ENCODE measurements around the gene OSBP2. TPM values are rescaled to one million over a fixed set of nuclear protein-coding genes. Genes with fewer than 3 reads are reported as not detected.
A peak's percentile ranks its signal among the peaks of the same experiment; 100 is the strongest.

The OSBP2 gene
- total RNA-seq, 2 experiments from 2014 or later, result 1.2 to 1.6 TPM

DNA sequence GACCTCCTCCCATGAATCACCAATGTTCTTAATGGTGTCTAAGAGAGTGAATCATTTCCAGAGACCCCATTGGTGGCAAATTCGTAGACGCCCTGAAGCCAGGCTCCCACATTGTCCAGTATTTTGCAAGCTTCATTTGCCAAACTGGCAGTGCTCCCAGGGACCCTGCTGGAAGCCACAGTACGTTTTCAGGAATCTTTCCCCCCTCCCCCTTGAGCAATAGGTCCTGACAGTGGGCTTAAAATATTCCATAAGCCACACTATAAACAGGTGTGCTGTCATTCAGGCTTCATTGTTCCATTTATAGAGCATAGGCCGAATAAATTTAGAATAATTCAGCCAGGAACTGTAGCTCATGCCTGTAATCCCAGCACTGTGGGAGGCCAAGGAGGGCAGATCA, 148.6 kb downstream of the OSBP2 start:
- Histone ChIP-seq H3K27ac (ENCODE audit: low read depth in 1 of 2, low read length in 2 of 2) (no peak overlapping the region), H3K9me3 (ENCODE audit: control insufficient read depth in 1 of 2, insufficient read depth in 1 of 2, low read length in 2 of 2) (peaks cover 3 to 5% of the 10 kb centered on the region in 2 experiments), H3K4me1 (ENCODE audit: insufficient read depth, low read length) (no peaks in the 10 kb centered on the region), H3K4me3 (ENCODE audit: low read length) (no peak overlapping the region), H3K27me3 (ENCODE audit: control insufficient read depth in 1 of 2, insufficient read depth in 2 of 2, low read length in 2 of 2) (peaks cover 0 to 2% of the 10 kb centered on the region in 2 experiments), H3K36me3 (ENCODE audit: insufficient read depth, low read length) (no peaks in the 10 kb centered on the region)
- Mint-ChIP-seq H3K4me1 (ENCODE audit: low read depth) (no peaks in the 10 kb centered on the region), H3K9me3 (peaks cover 2% of the 10 kb centered on the region), H3K27me3 (no peaks in the 10 kb centered on the region), H3K4me3 (no peak overlapping the region), H3K36me3 (ENCODE audit: low read depth) (no peaks in the 10 kb centered on the region), H3K27ac (no peak overlapping the region)
- POLR2A ChIA-PET, result no interaction called here
- ATAC-seq (ENCODE audit: poor library complexity) (no peak), DNase-seq (no peak)
- no peak for TF ChIP-seq CTCF (IDR thresholded peaks at IDR 0.05)
- intact Hi-C loops (cut with DNase I, micrococcal nuclease), result no loop called here
- CTCF ChIA-PET, result no interaction called here

DNA sequence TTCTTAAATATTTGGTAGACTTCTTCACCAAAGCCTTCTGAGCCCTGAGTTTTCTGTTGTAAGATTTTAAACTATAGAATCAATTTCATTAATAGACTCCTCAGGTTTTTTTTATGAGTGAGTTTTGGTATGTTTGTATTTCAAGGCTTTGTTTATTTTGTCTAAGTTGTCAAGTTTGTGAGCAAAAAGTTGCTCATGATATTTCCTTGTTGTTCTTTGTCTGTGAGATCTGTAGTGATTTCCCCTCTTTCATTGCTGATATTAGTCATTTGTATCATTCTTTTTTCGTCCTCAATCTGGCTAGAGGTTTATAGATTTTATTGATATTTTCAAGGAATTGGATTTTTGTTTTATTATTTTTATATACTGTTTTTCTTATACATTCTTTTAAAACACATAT, 152.9 kb downstream of the OSBP2 start:
- TF ChIP-seq CTCF (IDR thresholded peaks at IDR 0.05), result no peak
- Histone ChIP-seq H3K27ac (ENCODE audit: low read depth in 1 of 2, low read length in 2 of 2) (no peak overlapping the region), H3K36me3 (ENCODE audit: insufficient read depth, low read length) (no peaks in the 10 kb centered on the region), H3K27me3 (ENCODE audit: control insufficient read depth in 1 of 2, insufficient read depth in 2 of 2, low read length in 2 of 2) (no peaks in the 10 kb centered on the region), H3K4me3 (ENCODE audit: low read length) (no peak overlapping the region), H3K4me1 (ENCODE audit: insufficient read depth, low read length) (no peaks in the 10 kb centered on the region), H3K9me3 (ENCODE audit: control insufficient read depth in 1 of 2, insufficient read depth in 1 of 2, low read length in 2 of 2) (peaks cover 0 to 5% of the 10 kb centered on the region in 2 experiments)
- H3K9me3 Mint-ChIP-seq, result no peaks in the 10 kb centered on the region
- H3K27me3 Mint-ChIP-seq, result peaks cover 4% of the 10 kb centered on the region
- H3K36me3 Mint-ChIP-seq (ENCODE audit: low read depth), result no peaks in the 10 kb centered on the region
- H3K4me1 Mint-ChIP-seq (ENCODE audit: low read depth), result no peaks in the 10 kb centered on the region
- POLR2A ChIA-PET, result no interaction called here
- ATAC-seq (ENCODE audit: poor library complexity), result no peak
- DNase-seq, result no peak
- no peak overlapping the region for H3K4me3 Mint-ChIP-seq
- CTCF ChIA-PET, result no interaction called here
- intact Hi-C loops (cut with DNase I, micrococcal nuclease), result no loop called here
- H3K27ac Mint-ChIP-seq, result no peak overlapping the region

GRCh38 chr22:30855266-30855665, 160.6 kb downstream of the OSBP2 start:
- Histone ChIP-seq H3K27me3 (ENCODE audit: control insufficient read depth in 1 of 2, insufficient read depth in 2 of 2, low read length in 2 of 2) (no peaks in the 10 kb centered on the region), H3K27ac (ENCODE audit: low read depth in 1 of 2, low read length in 2 of 2) (no peak overlapping the region), H3K36me3 (ENCODE audit: insufficient read depth, low read length) (no peaks in the 10 kb centered on the region), H3K4me3 (ENCODE audit: low read length) (no peak overlapping the region), H3K9me3 (ENCODE audit: control insufficient read depth in 1 of 2, insufficient read depth in 1 of 2, low read length in 2 of 2) (peaks cover 0 to 9% of the 10 kb centered on the region in 2 experiments), H3K4me1 (ENCODE audit: insufficient read depth, low read length) (no peaks in the 10 kb centered on the region)
- intact Hi-C loops (cut with DNase I, micrococcal nuclease), result no loop called here
- DNase-seq (peak in 1 of 14 experiments; percentile 15), ATAC-seq (ENCODE audit: poor library complexity) (no peak)
- Mint-ChIP-seq H3K9me3 (peaks cover 5% of the 10 kb centered on the region), H3K27ac (no peak overlapping the region), H3K36me3 (ENCODE audit: low read depth) (no peaks in the 10 kb centered on the region), H3K4me3 (no peak overlapping the region), H3K27me3 (peaks cover 8% of the 10 kb centered on the region), H3K4me1 (ENCODE audit: low read depth) (no peaks in the 10 kb centered on the region)
- no peak for TF ChIP-seq CTCF (IDR thresholded peaks at IDR 0.05)
- POLR2A ChIA-PET, result no interaction called here
- CTCF ChIA-PET, result no interaction called here
